Sciatic nerve (tissue), 2 donors: Measurements from ENCODE around the gene GNB2. TPM values are rescaled to one million over a fixed set of nuclear protein-coding genes. Genes with fewer than 3 reads are reported as not detected.
"Not testable (repeated sequence)": the region's sequence is repeated elsewhere in the genome, so short reads cannot be mapped to it uniquely, and the experiment has no call there.

ENCODE experiments used
- ATAC-seq: fragments of 200-7000 bp; cut with Tn5 transposase; one replicate; pipeline ENCODE4 v1.9.1; 2020; ENCODE audit warnings: mild to moderate bottlenecking, moderate library complexity
- DNase-seq: peaks from one replicate; pipeline ENCODE4 v3.0.0-alpha.2; 2020; ENCODE audit warnings: low spot score
- intact Hi-C: fragments of 100-400 bp; cut with DNase I; formaldehyde crosslinking; loops from one replicate; pipeline ENCODE4 v1.14.2; 2022
- total RNA-seq: library from RNA; stranded (reverse); fragmentation: NEBNext Ultra II Directional; extraction: Animal tissue kit (Norgen Biotek cat#: 25700); gene quantifications from one replicate; pipeline ENCODE4 v1.2.1, GENCODE V29; 2021
- donor health status: DM: no; HTN: no; CAD: no.
- donor health status: DM: no; HTN: no; CAD: no.

The GNB2 gene
- total RNA-seq, 1 donor from 2014 or later, result 179 TPM

- intact Hi-C loops, result no loop called here
- no peak for DNase-seq
Measured at GRCh38 chr7:100688326-100688860, 14.9 kb downstream of the GNB2 start.

DNA sequence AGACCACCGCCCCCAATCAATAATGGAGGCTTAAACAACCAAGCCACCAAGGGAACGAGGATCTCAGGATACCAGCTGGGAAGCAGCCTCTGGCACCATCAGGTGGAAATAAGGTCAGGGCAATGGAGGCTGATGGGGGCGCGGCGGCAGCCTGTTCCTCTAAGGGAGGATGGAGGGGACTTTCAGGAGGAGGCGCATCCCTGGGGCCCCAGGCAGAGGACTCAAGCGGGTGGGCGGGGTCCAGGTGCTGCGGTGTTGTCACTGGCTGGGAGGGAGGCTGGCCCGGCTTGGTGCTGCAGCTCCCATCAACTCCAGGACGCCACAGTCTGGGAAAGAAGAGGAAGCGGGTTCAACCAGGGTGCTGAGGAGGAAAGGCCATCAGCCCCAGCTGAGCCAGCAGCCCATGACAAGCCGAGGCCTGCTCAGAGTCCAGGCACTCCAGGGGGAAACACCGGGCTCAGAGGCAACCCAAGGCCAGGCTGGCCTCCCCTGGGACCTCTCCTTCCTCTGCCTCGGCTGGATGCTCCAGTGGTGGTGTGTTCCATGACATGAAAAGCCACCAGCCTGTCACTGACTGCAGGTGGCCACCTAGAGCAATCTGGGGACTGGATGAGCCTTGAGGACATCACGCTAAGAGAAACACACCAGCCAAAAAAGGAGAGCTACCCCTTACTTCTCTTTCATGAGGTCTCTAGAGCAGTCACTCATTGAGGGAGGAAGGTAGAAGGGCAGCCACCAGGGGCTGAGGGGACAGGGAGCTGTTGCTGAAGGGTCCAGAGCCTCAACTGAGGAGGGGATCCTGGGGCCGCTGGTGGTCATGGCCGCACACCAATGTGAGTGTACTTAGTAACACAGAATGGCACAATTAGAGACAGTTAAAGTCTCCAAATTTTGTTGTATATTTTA is 15.9 kb downstream of the GNB2 start:
- no peak for ATAC-seq
- DNase-seq, result no peak
- intact Hi-C loops, result loop anchor here (5.0 kb wide), 1 partner anchor 222 kb away; no protein-coding TSS in a partner anchor

More at GRCh38 chr7:100688326-100688860, 14.9 kb downstream of the GNB2 start:
- no peak for ATAC-seq

DNA sequence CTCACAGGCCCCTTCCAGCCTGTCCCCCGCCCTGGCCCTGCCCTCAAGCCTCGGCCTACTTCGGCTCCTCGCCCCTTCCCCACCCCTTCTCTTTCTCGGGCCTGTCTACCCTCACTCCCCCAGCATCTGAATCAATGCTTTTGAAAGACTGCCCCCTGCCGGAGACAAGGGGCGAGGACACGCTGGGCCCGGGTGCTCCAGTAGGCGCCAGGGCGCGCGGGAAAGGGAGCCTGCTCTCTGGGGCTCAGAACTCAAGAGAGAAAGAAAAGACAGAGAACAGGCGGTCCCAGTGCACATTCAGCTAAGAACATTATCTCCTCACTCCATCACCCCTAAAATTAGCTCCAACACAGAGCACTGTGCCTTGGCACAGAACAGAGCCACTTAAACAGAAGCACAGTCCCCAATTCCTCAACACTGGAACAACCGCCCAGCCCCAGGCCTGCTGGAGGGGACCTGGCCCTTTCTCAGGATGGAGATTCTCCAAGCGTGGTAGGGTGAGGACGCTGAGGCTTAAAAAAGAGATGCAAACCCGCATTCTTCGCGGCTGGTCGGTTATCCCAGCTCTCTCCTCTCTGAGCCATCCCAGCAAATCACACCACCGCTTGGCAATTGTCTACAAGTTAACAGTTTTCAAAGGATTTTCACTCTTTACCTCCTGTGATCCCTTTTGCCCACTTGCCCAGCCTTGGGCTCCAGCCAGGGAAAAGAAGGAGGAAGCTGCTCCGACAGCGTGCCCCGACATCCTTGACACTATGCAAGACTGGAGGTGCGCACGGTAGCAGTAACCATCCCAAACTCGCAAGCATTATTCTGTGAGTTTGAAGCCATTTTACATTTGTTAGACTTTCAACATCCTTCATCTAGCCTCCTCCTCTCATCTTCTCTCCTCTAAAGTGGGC is 18.4 kb downstream of the GNB2 start:
- DNase-seq (peak; percentile 91), ATAC-seq (peak; percentile 88)
- intact Hi-C loops, result loop anchor here (2.0 to 5.0 kb wide), 2 partner anchors 127 to 225 kb away; no protein-coding TSS in a partner anchor

- intact Hi-C loops, result loop anchor here (2.0 to 5.0 kb wide), 2 partner anchors 128 to 225 kb away; no protein-coding TSS in a partner anchor
- no peak for ATAC-seq
Measured at GRCh38 chr7:100692578-100692961, 19.0 kb downstream of the GNB2 start.

GRCh38 chr7:100693312-100694097 is 20.0 kb downstream of the GNB2 start:
- no peak for DNase-seq
- no peak for ATAC-seq
- intact Hi-C loops, result loop anchor here (2.0 to 5.0 kb wide), 2 partner anchors 129 to 226 kb away; no protein-coding TSS in a partner anchor

More at GRCh38 chr7:100692578-100692961, 19.0 kb downstream of the GNB2 start:
- DNase-seq, result no peak

DNA sequence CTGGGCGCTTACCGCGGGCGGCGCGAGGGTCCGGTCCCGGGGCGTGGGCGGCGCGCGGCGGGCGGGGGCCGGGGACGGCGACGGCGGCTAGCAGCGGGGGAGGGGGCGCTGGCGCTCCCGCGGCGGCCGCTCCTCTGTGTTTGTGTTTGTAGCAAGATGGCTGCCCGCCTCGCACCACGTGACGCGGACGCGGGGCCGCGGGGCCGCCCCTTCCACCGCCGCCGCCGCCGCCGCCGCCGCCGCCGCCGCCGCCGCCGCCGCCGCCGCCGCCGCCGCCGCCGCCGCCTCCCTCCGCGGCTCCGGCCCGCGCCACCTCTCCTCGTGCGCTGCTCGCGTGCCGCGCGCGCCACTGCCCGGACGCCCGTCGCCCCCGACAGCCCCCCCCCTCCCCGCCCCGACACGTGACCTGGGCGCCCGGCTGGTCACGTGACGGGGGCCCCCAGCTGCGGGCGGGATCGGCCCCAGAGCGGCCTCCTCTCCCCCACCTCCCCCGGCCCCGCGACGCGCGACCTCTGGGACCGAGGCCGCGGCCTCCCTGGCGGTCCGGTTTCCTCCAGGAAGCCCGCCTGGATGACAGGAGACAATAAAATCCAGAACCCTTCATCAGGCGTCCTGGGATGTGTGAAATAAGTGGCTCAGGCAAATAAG is 20.7 kb downstream of the GNB2 start, which contains the start of gene GIGYF1:
TSS of gene GIGYF1 (minus strand) at position 153 of the 648 bp plus-strand sequence. CDS start 6,012 bp downstream, outside the sequence.
- intact Hi-C loops, result loop anchor here (5.0 kb wide), 1 partner anchor 227 kb away; no protein-coding TSS in a partner anchor
- no peak for DNase-seq
- peak; percentile 41 for ATAC-seq

GRCh38 chr7:100696123-100696521 is 22.6 kb downstream of the GNB2 start:
- intact Hi-C loops, result no loop called here
- ATAC-seq, result no peak
- DNase-seq, result no peak

DNA sequence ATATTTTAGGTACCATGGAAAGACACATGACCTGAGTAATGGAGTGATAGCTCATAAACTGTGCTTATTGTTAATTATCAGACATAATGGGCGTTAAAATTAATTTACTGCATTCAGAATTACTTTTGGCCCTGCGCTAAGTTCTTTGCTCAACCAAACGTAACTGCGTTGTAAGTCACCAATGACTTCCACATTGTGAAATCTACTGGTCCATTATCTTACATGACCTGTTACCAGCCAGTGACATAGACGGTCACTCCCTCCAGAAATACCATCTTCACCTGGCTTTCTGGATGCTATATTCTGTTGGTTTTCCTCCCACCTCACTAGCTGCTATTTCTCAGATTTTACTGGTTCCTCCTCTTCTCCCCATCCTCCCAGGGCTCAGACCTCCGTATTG is 25.5 kb downstream of the GNB2 start:
- intact Hi-C loops, result no loop called here
- no peak for ATAC-seq
- no peak for DNase-seq

DNA sequence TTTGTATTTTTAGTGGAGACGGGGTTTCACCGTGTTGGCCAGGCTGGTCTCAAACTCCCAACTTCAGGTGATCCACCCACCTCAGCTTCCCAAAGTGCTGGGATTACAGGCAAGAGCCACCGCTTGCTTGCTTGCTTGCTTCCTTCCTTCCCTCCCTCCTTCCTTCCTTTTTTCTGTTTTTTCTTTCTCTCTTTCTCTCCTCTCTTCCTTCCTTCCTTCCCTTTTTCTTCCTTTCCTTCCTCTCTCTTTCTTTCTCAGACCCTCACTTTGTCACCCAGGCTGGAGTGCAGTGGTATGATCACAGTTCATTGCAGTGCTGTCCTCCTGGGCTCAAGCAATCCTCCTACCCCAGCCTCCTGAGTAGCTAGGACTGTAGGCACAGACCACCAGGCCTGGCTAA is 27.5 kb downstream of the GNB2 start:
- ATAC-seq, intact Hi-C loops, DNase-seq: not testable (repeated sequence)

DNA sequence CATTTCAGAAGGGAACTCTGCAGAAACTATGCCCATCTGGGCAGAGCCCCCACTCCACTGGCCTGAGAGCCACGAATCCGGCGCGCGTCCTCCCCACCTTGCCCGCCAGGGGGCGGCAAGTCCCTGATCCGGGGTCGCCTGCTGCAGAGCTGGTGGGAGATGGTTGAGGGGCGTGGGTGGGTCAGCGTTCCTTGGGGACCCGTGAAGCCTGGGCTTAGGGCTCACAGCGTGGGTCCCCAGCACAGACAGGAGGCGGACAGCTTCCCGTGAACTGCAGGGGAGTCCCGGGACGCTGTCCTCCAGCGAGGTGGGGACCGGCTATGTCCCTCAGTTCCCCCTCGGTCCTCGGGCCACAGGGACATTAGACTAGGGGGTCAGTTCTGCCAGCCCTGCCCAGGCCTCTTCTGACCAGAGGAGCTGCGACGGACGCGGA is 31.8 kb downstream of the GNB2 start:
- ATAC-seq (peak; percentile 83), DNase-seq (peak; percentile 90)
- intact Hi-C loops, result loop anchor here (2.0 kb wide), 1 partner anchor 145 kb away; no protein-coding TSS in a partner anchor

DNA sequence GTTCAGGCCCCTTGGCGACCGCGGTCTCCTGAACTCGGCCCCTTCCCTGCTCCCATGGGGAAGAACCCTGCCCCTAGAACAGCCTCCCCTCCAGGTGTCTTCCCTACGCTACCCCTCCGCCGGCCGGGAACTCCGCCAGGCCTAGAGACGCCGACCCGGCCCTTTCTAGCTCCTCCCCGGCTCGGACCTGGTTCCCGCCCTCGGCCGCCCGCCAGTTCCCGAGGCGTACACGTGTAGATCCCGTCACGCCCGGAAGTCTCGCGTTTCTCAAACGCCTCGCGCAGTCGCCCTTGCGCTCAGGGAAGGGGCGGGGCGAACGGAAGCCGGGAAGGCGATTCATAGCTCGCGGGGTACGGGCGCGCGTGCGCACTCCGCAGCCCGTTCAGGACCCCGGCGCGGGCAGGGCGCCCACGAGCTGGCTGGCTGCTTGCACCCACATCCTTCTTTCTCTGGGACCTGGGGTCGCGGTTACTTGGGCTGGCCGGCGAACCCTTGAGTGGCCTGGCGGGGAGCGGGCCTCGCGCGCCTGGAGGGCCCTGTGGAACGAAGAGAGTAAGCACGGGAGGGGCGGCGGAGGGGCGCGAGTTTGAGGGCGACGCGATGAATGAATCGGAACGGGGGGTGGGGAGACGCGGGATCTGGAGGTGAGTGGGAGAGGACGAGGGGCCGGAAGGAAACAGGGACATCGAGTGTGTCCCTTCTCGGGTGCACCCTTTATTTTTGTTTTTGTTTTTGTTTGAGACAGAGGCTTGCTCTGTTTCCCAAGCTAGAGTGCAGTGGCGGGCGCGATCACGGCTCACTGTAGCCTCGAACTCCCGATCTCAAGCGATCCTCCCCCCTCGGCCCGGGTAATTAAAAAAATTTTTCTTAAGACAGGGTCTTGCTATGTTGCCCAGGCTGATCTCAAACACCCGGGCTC is 32.5 kb downstream of the GNB2 start, which contains the start of gene POP7:
TSS of gene POP7 (plus strand) at position 369 of the 919 bp plus-strand sequence. CDS start 710 bp downstream, outside the sequence.
- intact Hi-C loops, result loop anchor here (2.0 kb wide), 1 partner anchor 145 kb away; no protein-coding TSS in a partner anchor
- ATAC-seq (peak; percentile 98), DNase-seq (peak; percentile 100)

GRCh38 chr7:100706672-100707311 is 33.3 kb downstream of the GNB2 start:
- intact Hi-C loops, result no loop called here

DNA sequence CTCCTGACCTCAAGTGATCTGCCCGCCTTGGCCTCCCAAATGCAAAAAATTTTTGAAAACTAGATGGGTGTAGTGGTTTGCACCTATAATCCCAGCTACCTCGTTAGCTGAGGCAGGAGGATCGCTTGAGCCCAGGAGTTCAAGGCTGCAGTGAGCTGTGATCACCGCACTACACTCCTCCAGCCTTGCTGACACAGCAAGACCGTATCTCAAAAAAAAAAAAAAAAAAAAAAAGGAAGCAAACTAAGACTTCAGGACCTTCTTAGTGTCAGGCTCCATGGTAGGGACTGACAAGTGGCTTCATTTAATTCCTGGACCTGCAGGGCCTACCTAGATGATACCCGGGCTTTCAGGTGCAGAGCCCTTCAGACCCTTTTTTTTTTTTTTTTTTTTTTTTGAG is 34.9 kb downstream of the GNB2 start:
- DNase-seq (no peak), ATAC-seq (no peak)
- intact Hi-C loops, result no loop called here

More at GRCh38 chr7:100706672-100707311, 33.3 kb downstream of the GNB2 start:
- DNase-seq (no peak), ATAC-seq (no peak)

GRCh38 chr7:100710452-100710851 is 36.9 kb downstream of the GNB2 start:
- no peak for ATAC-seq
- DNase-seq, result no peak
- intact Hi-C loops, result no loop called here

GRCh38 chr7:100711369-100711768 is 37.8 kb downstream of the GNB2 start:
- intact Hi-C loops, result no loop called here
- ATAC-seq (no peak), DNase-seq (no peak)

GRCh38 chr7:100714725-100715124 is 41.2 kb downstream of the GNB2 start:
- no peak for ATAC-seq
- no peak for DNase-seq
- intact Hi-C loops, result no loop called here
